DND-41 (cell line): Measurements from ENCODE around the gene SNTG2.

Experiments
- ATAC-seq: fragments of 200-7000 bp; cut with Tn5 transposase; 3 replicates; pipeline ENCODE4 v1.9.1; 2021; ENCODE audit warnings: low read depth; ENCODE audit not compliant: insufficient read depth
- DNase-seq: peaks from one replicate; pipeline ENCODE4 v3.0.0-alpha.2; 2020
- H2AFZ ChIP-seq: 2 replicates; pipeline ENCODE4 v1.6.0; 2012; ENCODE audit warnings: low read depth, low read length
- H3K27ac ChIP-seq: 2 replicates; pipeline ENCODE4 v1.5.1; 2012; ENCODE audit warnings: low read length, inconsistent platforms
- H3K27me3 ChIP-seq: fragments of 200-600 bp; sonication (generic); 2 replicates; pipeline ENCODE4 v1.6.0; 2012; ENCODE audit warnings: low read length, mild to moderate bottlenecking, inconsistent platforms; ENCODE audit not compliant: insufficient read depth, poor library complexity
- H3K36me3 ChIP-seq: 2 replicates; pipeline ENCODE4 v1.5.1; 2012; ENCODE audit warnings: low read length, inconsistent platforms; ENCODE audit not compliant: insufficient read depth
- H3K4me1 ChIP-seq: 2 replicates; pipeline ENCODE4 v1.5.1; 2012; ENCODE audit warnings: mild to moderate bottlenecking, low read length; ENCODE audit not compliant: insufficient read depth
- H3K4me2 ChIP-seq: 2 replicates; pipeline ENCODE4 v1.6.0; 2012; ENCODE audit warnings: mild to moderate bottlenecking, moderate library complexity, low read length, inconsistent platforms; ENCODE audit not compliant: insufficient read depth
- H3K4me3 ChIP-seq, 2 experiments: fragments of 200-600 bp in 1 of 2; shearing (Covaris generic) in 1 of 2; 2 replicates each; pipeline ENCODE4 v1.5.1; 2012 to 2016; ENCODE audit warnings: inconsistent platforms in 2 of 2, low read length in 2 of 2, mild to moderate bottlenecking in 2 of 2, low read depth in 1 of 2, moderate library complexity in 1 of 2
- H3K79me2 ChIP-seq: 2 replicates; pipeline ENCODE4 v1.6.0; 2012; ENCODE audit warnings: low read length, inconsistent platforms; ENCODE audit not compliant: insufficient read depth
- H3K9ac ChIP-seq: 2 replicates; pipeline ENCODE4 v1.6.0; 2012; ENCODE audit warnings: low read depth, mild to moderate bottlenecking, inconsistent platforms, low read length, moderate library complexity
- H3K9me3 ChIP-seq: 2 replicates; pipeline ENCODE4 v1.5.1; 2012; ENCODE audit warnings: low read length, moderate library complexity, mild to moderate bottlenecking, inconsistent platforms; ENCODE audit not compliant: insufficient read depth, severe bottlenecking
- H4K20me1 ChIP-seq: 2 replicates; pipeline ENCODE4 v1.6.0; 2012; ENCODE audit warnings: low read length; ENCODE audit not compliant: insufficient read depth
- EZH2 ChIP-seq: IDR thresholded peaks from 3 replicates; pipeline ENCODE4 v1.6.1; 2012; ENCODE audit warnings: borderline replicate concordance, low read depth, mild to moderate bottlenecking, moderate library complexity, low read length, inconsistent platforms; ENCODE audit not compliant: severe bottlenecking
- TF ChIP-seq, protein P1 (sequence below): IDR thresholded peaks from 2 replicates; pipeline ENCODE4 v1.5.1; 2012; ENCODE audit warnings: borderline replicate concordance, low read length, moderate library complexity, mild to moderate bottlenecking; ENCODE audit not compliant: poor library complexity, severe bottlenecking; ENCODE audit errors: extremely low read depth

SNTG2 gene

GRCh38 chr2:1313240-1313924 is 362.7 kb downstream of the SNTG2 start:
- DNase-seq = no peak
- no peaks in the 10 kb centered on the region for H3K79me2 ChIP-seq
- no peak overlapping the region for H3K4me2 ChIP-seq
- no peak overlapping the region for H2AFZ ChIP-seq
- H3K27ac ChIP-seq = no peak overlapping the region
- no peaks in the 10 kb centered on the region for H3K9me3 ChIP-seq
- H3K9ac ChIP-seq = no peak overlapping the region
- no peak overlapping the region for H3K4me3 ChIP-seq
- H3K4me1 ChIP-seq = no peaks in the 10 kb centered on the region
- ATAC-seq = no peak
- H3K36me3 ChIP-seq = no peaks in the 10 kb centered on the region
- H4K20me1 ChIP-seq = no peaks in the 10 kb centered on the region
- no peak for TF ChIP-seq EZH2
- TF ChIP-seq, protein P1, sequence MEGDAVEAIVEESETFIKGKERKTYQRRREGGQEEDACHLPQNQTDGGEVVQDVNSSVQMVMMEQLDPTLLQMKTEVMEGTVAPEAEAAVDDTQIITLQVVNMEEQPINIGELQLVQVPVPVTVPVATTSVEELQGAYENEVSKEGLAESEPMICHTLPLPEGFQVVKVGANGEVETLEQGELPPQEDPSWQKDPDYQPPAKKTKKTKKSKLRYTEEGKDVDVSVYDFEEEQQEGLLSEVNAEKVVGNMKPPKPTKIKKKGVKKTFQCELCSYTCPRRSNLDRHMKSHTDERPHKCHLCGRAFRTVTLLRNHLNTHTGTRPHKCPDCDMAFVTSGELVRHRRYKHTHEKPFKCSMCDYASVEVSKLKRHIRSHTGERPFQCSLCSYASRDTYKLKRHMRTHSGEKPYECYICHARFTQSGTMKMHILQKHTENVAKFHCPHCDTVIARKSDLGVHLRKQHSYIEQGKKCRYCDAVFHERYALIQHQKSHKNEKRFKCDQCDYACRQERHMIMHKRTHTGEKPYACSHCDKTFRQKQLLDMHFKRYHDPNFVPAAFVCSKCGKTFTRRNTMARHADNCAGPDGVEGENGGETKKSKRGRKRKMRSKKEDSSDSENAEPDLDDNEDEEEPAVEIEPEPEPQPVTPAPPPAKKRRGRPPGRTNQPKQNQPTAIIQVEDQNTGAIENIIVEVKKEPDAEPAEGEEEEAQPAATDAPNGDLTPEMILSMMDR = no peak
- no peaks in the 10 kb centered on the region for H3K27me3 ChIP-seq

DNA sequence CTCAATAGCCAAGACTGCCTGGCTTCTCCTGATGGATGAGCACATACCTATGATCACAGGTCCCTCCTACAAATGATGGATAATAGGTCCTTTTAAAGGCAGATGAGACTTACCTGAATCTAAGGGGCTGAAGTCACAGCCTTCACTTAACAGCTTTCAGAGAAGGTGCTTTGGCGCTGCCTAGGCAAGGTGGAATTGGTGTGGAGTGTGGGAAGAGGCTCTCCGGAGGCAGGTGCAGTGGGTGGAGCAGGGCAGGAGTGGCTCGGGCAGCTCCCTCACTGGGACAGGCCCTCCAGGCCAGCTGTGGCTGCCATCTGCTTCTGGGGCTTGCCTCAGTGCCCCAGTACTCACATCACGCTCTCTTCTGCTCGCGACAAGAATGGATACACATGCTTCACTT is 363.6 kb downstream of the SNTG2 start:
- TF ChIP-seq EZH2 = no peak
- ATAC-seq = no peak

GRCh38 chr2:1318366-1319009 is 367.8 kb downstream of the SNTG2 start:
- TF ChIP-seq EZH2 = no peak
- TF ChIP-seq, protein P1 = no peak
- no peaks in the 10 kb centered on the region for H3K27me3 ChIP-seq

More for the DNA sequence above, 363.6 kb downstream of the SNTG2 start:
- no peaks in the 10 kb centered on the region for H4K20me1 ChIP-seq
- H2AFZ ChIP-seq = no peak overlapping the region
- H3K9me3 ChIP-seq = no peaks in the 10 kb centered on the region
- no peak for DNase-seq
- no peaks in the 10 kb centered on the region for H3K27me3 ChIP-seq
- no peak overlapping the region for H3K27ac ChIP-seq
- H3K4me1 ChIP-seq = no peaks in the 10 kb centered on the region
- H3K36me3 ChIP-seq = no peaks in the 10 kb centered on the region
- H3K79me2 ChIP-seq = no peaks in the 10 kb centered on the region
- no peak overlapping the region for H3K4me2 ChIP-seq
- H3K9ac ChIP-seq = no peak overlapping the region
- no peak overlapping the region for H3K4me3 ChIP-seq

DNA sequence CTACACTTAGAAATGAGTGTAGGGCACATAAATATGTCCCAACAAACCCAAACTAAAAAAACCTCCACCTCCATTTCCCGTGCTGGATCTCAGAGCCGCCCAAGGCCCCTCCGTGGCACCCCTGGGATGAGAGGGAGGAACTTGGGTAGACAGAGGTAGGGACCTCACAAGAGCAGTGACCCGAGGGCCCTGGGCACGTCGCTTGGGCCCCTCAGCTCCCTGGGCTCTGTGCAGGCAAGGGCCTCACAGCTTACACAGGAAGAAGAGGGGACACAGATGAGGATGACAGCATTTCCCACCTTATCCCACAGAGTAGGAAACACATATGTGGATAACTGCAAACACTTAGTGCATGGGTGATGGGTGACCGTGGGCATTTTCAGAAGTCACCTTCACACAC is 368.7 kb downstream of the SNTG2 start:
- Histone ChIP-seq H3K27ac (no peak overlapping the region), H3K9me3 (no peaks in the 10 kb centered on the region), H3K79me2 (no peaks in the 10 kb centered on the region), H3K4me3 (no peak overlapping the region), H3K9ac (no peak overlapping the region), H3K4me1 (no peaks in the 10 kb centered on the region), H3K36me3 (0 out of 2 replicates have a peak, but pooled peaks cover 3% of the 10 kb centered on the region), H3K27me3 (no peaks in the 10 kb centered on the region), H2AFZ (no peak overlapping the region), H3K4me2 (no peak overlapping the region), H4K20me1 (no peaks in the 10 kb centered on the region)
- ATAC-seq (no peak), DNase-seq (no peak)
- TF ChIP-seq EZH2 = no peak

More at GRCh38 chr2:1318366-1319009, 367.8 kb downstream of the SNTG2 start:
- Histone ChIP-seq H3K27ac (no peak overlapping the region), H3K4me3 (no peak overlapping the region), H3K79me2 (no peaks in the 10 kb centered on the region), H3K9me3 (no peaks in the 10 kb centered on the region), H2AFZ (no peak overlapping the region), H3K4me1 (no peaks in the 10 kb centered on the region), H3K36me3 (0 out of 2 replicates have a peak, but pooled peaks cover 3% of the 10 kb centered on the region), H3K4me2 (no peak overlapping the region), H4K20me1 (no peaks in the 10 kb centered on the region), H3K9ac (no peak overlapping the region)
- DNase-seq (no peak), ATAC-seq (no peak)
